GM06990 (cell line): ENCODE measurements around the gene USP31.

Experiments
- DNase-seq: peaks from one replicate; pipeline ENCODE4 v3.0.0-alpha.2; 2011; ENCODE audit not compliant: insufficient read length; ENCODE audit errors: extremely low read depth
- H3K27me3 ChIP-seq: replicated peaks from 2 replicates; pipeline ENCODE4 v1.6.0; 2011; ENCODE audit warnings: low read length; ENCODE audit not compliant: control insufficient read depth, insufficient read depth
- H3K36me3 ChIP-seq: 2 replicates; pipeline ENCODE4 v1.5.1; 2011; ENCODE audit warnings: low read length; ENCODE audit not compliant: control insufficient read depth, insufficient read depth
- H3K4me3 ChIP-seq: replicated peaks from 2 replicates; pipeline ENCODE4 v1.5.1; 2011; ENCODE audit warnings: low read depth, mild to moderate bottlenecking, control low read depth, low read length
- TF ChIP-seq, protein P1 (sequence below): IDR thresholded peaks from 2 replicates; pipeline ENCODE4 v1.5.1; 2011; ENCODE audit warnings: low read length, control low read depth, mild to moderate bottlenecking, inconsistent platforms; ENCODE audit not compliant: insufficient read depth, poor library complexity, severe bottlenecking

The USP31 gene

DNA sequence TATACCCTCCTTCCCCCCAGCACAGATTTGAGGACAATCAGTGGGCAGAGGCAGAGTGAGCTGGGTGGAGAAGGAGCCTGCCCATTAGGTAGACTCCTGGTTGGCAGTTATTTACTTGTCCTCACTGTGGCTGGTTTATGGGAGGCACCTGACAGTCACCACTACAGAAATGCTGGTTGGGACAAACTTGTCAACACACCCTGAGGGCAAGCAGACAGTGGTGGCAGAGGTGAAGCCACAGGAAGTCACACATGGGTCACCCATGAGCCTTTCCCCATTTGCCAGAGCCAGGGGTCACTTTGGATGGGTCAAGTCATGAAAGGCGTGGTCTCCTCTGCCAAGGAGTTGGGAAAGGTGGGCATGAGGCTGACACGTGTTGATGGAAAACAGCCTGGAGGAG is 39.7 kb upstream of the USP31 start:
- H3K36me3 ChIP-seq, result no peaks in the 10 kb centered on the region
- H3K27me3 ChIP-seq, result no peaks in the 10 kb centered on the region
- TF ChIP-seq, protein P1, sequence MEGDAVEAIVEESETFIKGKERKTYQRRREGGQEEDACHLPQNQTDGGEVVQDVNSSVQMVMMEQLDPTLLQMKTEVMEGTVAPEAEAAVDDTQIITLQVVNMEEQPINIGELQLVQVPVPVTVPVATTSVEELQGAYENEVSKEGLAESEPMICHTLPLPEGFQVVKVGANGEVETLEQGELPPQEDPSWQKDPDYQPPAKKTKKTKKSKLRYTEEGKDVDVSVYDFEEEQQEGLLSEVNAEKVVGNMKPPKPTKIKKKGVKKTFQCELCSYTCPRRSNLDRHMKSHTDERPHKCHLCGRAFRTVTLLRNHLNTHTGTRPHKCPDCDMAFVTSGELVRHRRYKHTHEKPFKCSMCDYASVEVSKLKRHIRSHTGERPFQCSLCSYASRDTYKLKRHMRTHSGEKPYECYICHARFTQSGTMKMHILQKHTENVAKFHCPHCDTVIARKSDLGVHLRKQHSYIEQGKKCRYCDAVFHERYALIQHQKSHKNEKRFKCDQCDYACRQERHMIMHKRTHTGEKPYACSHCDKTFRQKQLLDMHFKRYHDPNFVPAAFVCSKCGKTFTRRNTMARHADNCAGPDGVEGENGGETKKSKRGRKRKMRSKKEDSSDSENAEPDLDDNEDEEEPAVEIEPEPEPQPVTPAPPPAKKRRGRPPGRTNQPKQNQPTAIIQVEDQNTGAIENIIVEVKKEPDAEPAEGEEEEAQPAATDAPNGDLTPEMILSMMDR, result no peak

DNA sequence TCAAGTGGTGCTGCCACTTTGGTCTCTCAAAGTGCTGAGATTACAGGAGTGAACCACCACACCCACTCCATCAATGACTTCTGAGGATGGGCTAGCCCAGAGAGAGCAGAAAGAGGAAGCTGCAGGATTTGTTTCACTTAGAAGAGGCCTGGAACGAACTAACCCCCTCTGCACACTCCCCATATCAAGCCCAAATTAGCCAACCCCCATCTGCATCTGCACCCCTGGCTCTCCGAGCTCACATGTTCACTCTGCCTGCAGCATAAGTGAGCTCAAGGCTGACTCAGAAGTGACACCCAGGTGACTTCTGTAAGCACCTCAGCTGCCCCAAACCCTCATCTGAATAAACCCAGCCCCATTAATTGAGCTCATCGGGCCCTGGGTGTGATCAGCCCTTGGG is 38.1 kb upstream of the USP31 start:
- Histone ChIP-seq H3K27me3 (no peaks in the 10 kb centered on the region; the same call in 1 of the 2 replicates), H3K36me3 (no peaks in the 10 kb centered on the region), H3K4me3 (no peak overlapping the region)
- TF ChIP-seq, protein P1, result no peak
- DNase-seq, result no peak

More for the DNA sequence above, 39.7 kb upstream of the USP31 start:
- no peak for DNase-seq
- H3K4me3 ChIP-seq, result no peak overlapping the region

DNA sequence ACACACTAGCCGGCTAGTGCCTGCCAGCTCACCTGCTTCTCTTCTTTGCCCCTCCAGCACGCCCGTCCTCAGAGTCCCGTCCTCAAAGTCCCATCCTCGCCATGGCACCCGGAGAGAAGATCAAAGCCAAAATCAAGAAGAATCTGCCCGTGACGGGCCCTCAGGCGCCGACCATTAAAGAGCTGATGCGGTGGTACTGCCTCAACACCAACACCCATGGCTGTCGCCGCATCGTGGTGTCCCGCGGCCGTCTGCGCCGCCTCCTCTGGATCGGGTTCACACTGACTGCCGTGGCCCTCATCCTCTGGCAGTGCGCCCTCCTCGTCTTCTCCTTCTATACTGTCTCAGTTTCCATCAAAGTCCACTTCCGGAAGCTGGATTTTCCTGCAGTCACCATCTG is 36.9 kb upstream of the USP31 start:
- no peak for DNase-seq
- H3K27me3 ChIP-seq, result no peaks in the 10 kb centered on the region; the same call in 1 of the 2 replicates
- TF ChIP-seq, protein P1, result no peak
- H3K4me3 ChIP-seq, result no peak overlapping the region
- H3K36me3 ChIP-seq, result no peaks in the 10 kb centered on the region

DNA sequence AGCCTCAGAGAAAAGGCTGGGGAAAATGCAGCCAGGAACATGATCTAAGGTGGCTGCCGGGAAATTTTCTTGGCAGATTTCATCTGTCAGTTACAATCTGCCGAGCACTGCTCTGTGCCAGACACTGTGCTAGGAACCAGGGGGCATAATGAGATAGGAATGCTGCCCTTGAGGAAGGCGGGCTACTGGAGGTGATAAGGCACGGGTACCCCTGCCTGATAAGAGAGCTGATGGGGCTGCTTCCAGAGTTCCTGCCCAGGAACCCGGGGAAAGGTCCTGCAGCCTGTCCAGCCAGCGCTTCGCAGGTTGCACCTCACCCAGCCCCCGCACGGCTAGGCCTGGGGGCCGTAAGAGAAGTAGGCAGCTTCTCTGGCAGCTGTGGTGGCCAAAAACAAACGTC is 36.4 kb upstream of the USP31 start:
- no peak for DNase-seq
- no peaks in the 10 kb centered on the region; the same call in 1 of the 2 replicates for H3K27me3 ChIP-seq
- no peaks in the 10 kb centered on the region for H3K36me3 ChIP-seq
- H3K4me3 ChIP-seq, result no peak overlapping the region
- TF ChIP-seq, protein P1, result no peak

DNA sequence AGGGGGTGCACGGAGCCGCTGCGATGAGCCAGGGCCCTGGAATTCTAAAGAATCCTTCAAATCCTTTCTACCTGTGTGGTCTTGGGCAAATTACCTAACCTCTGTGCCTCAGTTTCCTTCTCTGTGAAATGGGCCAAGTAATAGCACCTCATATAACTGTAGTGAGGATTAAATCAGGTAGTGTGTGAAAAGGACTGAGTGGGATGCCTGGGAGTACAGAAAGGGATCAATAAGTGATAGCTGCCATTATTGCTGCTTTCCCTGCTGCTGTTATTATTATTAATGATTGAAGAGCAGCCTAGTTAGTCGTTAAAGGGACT is 34.3 kb upstream of the USP31 start:
- TF ChIP-seq, protein P1, result no peak
- Histone ChIP-seq H3K4me3 (no peak overlapping the region), H3K36me3 (no peaks in the 10 kb centered on the region), H3K27me3 (no peaks in the 10 kb centered on the region; the same call in 1 of the 2 replicates)
- no peak for DNase-seq
